ENCODE measurements around the gene TRIM7.

TRIM7 gene

DNA sequence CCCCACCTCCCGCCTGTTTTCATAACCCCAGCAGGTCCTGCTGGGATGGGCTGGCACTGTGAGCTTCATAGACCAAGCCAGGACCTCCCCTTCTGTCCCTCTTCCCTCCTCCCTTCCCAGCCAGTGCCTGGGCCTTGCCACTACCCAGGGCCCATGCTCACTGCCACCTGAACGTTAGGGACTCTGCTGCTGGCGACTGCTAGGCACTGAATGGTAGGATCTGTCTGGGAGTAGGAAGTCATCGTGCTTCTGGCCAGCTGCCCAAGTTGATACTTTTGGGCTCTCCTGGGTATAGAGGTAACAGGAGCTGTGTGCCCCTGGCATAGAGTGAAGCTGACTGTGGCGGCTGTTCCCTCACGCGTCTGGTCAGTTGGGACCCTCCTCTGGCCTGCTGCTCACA lies 26.4 kb upstream of the TRIM7 start:
- no peak overlapping the region for H3K4me3 ChIP-seq (ENCODE audit: insufficient read length, low read depth)
- H3K9ac ChIP-seq (ENCODE audit: insufficient read length, low read depth) = no peak overlapping the region
- TF ChIP-seq YY1 (IDR thresholded peaks at IDR 0.05; ENCODE audit: insufficient read depth, insufficient read length) (no peak), ZNF274 (IDR thresholded peaks at IDR 0.05; ENCODE audit: low read depth, low read length) (no peak), SUZ12 (IDR thresholded peaks at IDR 0.05; ENCODE audit: extremely low read depth, insufficient read depth, insufficient read length) (no peak)
- no peaks in the 10 kb centered on the region for H3K27me3 ChIP-seq (ENCODE audit: insufficient read depth, insufficient read length)
- no peaks in the 10 kb centered on the region for H3K9me3 ChIP-seq (ENCODE audit: insufficient read depth, low read length)
- DNase-seq (ENCODE audit: low read depth, low spot score) = no peak
- H3K36me3 ChIP-seq (ENCODE audit: insufficient read depth, insufficient read length, low read length) = peaks cover 59% of the 10 kb centered on the region
- H3K4me1 ChIP-seq (ENCODE audit: insufficient read depth, insufficient read length) = no peaks in the 10 kb centered on the region

DNA sequence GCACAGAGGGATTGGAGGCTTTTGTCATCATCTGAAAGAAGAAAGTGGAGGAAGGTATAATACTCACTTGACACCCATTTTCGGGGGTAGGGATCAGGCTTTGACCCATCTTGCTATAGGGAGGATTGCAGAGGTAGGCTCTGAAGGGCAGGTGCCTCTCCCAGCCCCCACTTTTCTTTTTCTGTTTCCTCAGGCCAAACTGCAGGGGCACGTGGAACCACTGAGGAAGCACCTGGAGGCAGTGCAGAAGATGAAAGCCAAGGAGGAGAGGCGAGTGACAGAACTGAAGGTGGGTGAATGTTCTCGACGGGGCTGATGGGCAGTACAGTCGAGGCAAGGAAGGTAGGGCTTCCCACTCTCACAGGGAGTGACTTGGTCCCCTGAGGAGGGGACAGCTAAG lies 25.6 kb upstream of the TRIM7 start:
- no peak for TF ChIP-seq SUZ12 (IDR thresholded peaks at IDR 0.05; ENCODE audit: extremely low read depth, insufficient read depth, insufficient read length)
- peaks cover 54% of the 10 kb centered on the region for H3K36me3 ChIP-seq (ENCODE audit: insufficient read depth, insufficient read length, low read length)
- no peak overlapping the region for H3K9ac ChIP-seq (ENCODE audit: insufficient read length, low read depth)
- no peak for DNase-seq (ENCODE audit: low read depth, low spot score)
- H3K4me1 ChIP-seq (ENCODE audit: insufficient read depth, insufficient read length) = no peaks in the 10 kb centered on the region
- no peaks in the 10 kb centered on the region for H3K9me3 ChIP-seq (ENCODE audit: insufficient read depth, low read length)
- no peak overlapping the region for H3K4me3 ChIP-seq (ENCODE audit: insufficient read length, low read depth)
- no peaks in the 10 kb centered on the region for H3K27me3 ChIP-seq (ENCODE audit: insufficient read depth, insufficient read length)

DNA sequence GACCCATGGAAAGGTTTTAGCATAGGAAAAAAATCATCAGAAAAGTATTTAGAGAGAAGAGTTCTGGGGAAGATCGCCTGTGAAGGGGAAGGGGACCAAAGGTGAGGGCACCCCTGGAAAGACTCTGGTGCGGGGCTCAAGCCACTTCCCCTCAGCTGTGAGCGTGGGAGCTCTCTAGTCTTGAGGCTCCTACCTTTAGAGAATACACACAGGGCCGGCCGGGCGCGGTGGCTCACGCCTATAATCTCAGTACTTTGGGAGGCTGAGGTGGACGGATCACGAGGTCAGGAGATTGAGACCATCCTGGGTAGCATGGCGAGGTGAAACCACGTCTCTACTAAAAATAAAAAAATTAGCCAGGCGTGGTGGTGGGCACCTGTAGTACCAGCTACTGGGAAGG lies 25.0 kb upstream of the TRIM7 start:
- Histone ChIP-seq H3K27me3 (ENCODE audit: insufficient read depth, insufficient read length) (no peaks in the 10 kb centered on the region), H3K4me1 (ENCODE audit: insufficient read depth, insufficient read length) (no peaks in the 10 kb centered on the region), H3K4me3 (ENCODE audit: insufficient read length, low read depth) (no peak overlapping the region), H3K36me3 (ENCODE audit: insufficient read depth, insufficient read length, low read length) (peaks cover 55% of the 10 kb centered on the region), H3K9ac (ENCODE audit: insufficient read length, low read depth) (no peak overlapping the region), H3K9me3 (ENCODE audit: insufficient read depth, low read length) (no peaks in the 10 kb centered on the region)
- DNase-seq (ENCODE audit: low read depth, low spot score) = no peak
- no peak for TF ChIP-seq SUZ12 (IDR thresholded peaks at IDR 0.05; ENCODE audit: extremely low read depth, insufficient read depth, insufficient read length)
- no peak for TF ChIP-seq ZNF274 (IDR thresholded peaks at IDR 0.05; ENCODE audit: low read depth, low read length)
- TF ChIP-seq YY1 (IDR thresholded peaks at IDR 0.05; ENCODE audit: insufficient read depth, insufficient read length) = no peak

- DNase-seq (ENCODE audit: low read depth, low spot score) = no peak
- Histone ChIP-seq H3K27me3 (ENCODE audit: insufficient read depth, insufficient read length) (no peaks in the 10 kb centered on the region), H3K4me3 (ENCODE audit: insufficient read length, low read depth) (peak overlapping the region; percentile 80), H3K9ac (ENCODE audit: insufficient read length, low read depth) (peak overlapping the region; percentile 97), H3K4me1 (ENCODE audit: insufficient read depth, insufficient read length) (peaks cover 5% of the 10 kb centered on the region), H3K36me3 (ENCODE audit: insufficient read depth, insufficient read length, low read length) (peaks cover 23% of the 10 kb centered on the region), H3K9me3 (ENCODE audit: insufficient read depth, low read length) (no peaks in the 10 kb centered on the region)
- TF ChIP-seq ZNF274 (IDR thresholded peaks at IDR 0.05; ENCODE audit: low read depth, low read length) (no peak), SUZ12 (IDR thresholded peaks at IDR 0.05; ENCODE audit: extremely low read depth, insufficient read depth, insufficient read length) (no peak), YY1 (IDR thresholded peaks at IDR 0.05; ENCODE audit: insufficient read depth, insufficient read length) (no peak)
Measured at GRCh38 chr5:181224390-181225229, 19.6 kb upstream of the TRIM7 start.

DNA sequence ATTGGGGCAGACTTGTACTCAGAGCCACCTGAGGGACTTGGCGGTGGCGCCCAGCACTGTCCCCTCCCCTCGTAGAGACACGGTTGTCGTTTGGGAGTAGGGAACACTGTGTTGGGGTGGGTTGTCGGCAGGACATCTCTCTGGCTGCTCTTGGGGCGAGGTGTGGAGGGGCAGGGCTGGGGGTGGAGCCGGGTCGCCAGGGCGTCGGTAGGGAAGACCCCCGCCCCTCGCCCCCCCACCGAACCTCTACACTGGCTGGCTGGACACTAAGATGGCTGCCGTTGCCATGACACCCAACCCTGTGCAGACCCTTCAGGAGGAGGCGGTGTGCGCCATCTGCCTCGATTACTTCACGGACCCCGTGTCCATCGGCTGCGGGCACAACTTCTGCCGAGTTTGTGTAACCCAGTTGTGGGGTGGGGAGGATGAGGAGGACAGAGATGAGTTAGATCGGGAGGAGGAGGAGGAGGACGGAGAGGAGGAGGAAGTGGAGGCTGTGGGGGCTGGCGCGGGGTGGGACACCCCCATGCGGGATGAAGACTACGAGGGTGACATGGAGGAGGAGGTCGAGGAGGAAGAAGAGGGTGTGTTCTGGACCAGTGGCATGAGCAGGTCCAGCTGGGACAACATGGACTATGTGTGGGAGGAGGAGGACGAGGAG lies 18.9 kb upstream of the TRIM7 start:
- H3K36me3 ChIP-seq (ENCODE audit: insufficient read depth, insufficient read length, low read length) = peaks cover 17% of the 10 kb centered on the region
- DNase-seq (ENCODE audit: low read depth, low spot score) = no peak
- H3K4me1 ChIP-seq (ENCODE audit: insufficient read depth, insufficient read length) = peaks cover 5% of the 10 kb centered on the region
- TF ChIP-seq ZNF274 (IDR thresholded peaks at IDR 0.05; ENCODE audit: low read depth, low read length) (no peak), SUZ12 (IDR thresholded peaks at IDR 0.05; ENCODE audit: extremely low read depth, insufficient read depth, insufficient read length) (no peak), YY1 (IDR thresholded peaks at IDR 0.05; ENCODE audit: insufficient read depth, insufficient read length) (no peak)
- H3K9ac ChIP-seq (ENCODE audit: insufficient read length, low read depth) = peak overlapping the region; percentile 97
- peak overlapping the region; percentile 80 for H3K4me3 ChIP-seq (ENCODE audit: insufficient read length, low read depth)
- H3K27me3 ChIP-seq (ENCODE audit: insufficient read depth, insufficient read length) = no peaks in the 10 kb centered on the region
- H3K9me3 ChIP-seq (ENCODE audit: insufficient read depth, low read length) = no peaks in the 10 kb centered on the region

- H3K9ac ChIP-seq (ENCODE audit: insufficient read length, low read depth) = peak within 1 kb of the TSS; percentile 97
- no peaks in the 10 kb centered on the region for H3K9me3 ChIP-seq (ENCODE audit: insufficient read depth, low read length)
- DNase-seq (ENCODE audit: low read depth, low spot score) = peak; percentile 93
- peaks cover 5% of the 10 kb centered on the region for H3K4me1 ChIP-seq (ENCODE audit: insufficient read depth, insufficient read length)
- H3K27me3 ChIP-seq (ENCODE audit: insufficient read depth, insufficient read length) = no peaks in the 10 kb centered on the region
- peak within 1 kb of the TSS; percentile 80 for H3K4me3 ChIP-seq (ENCODE audit: insufficient read length, low read depth)
- H3K36me3 ChIP-seq (ENCODE audit: insufficient read depth, insufficient read length, low read length) = peaks cover 17% of the 10 kb centered on the region
- TF ChIP-seq SUZ12 (IDR thresholded peaks at IDR 0.05; ENCODE audit: extremely low read depth, insufficient read depth, insufficient read length) = no peak
- no peak for TF ChIP-seq ZNF274 (IDR thresholded peaks at IDR 0.05; ENCODE audit: low read depth, low read length)
- no peak for TF ChIP-seq YY1 (IDR thresholded peaks at IDR 0.05; ENCODE audit: insufficient read depth, insufficient read length)
Measured at GRCh38 chr5:181223058-181223728, 18.2 kb upstream of the TRIM7 start, which contains the start of gene TRIM41. Gene TRIM41, plus strand, starts transcription at chr5:181223281. Its CDS starts 719 bp downstream, at chr5:181224000.

GRCh38 chr5:181222630-181223057 lies 17.6 kb upstream of the TRIM7 start:
- Histone ChIP-seq H3K9ac (ENCODE audit: insufficient read length, low read depth) (peak overlapping the region; percentile 97), H3K36me3 (ENCODE audit: insufficient read depth, insufficient read length, low read length) (peaks cover 17% of the 10 kb centered on the region), H3K4me1 (ENCODE audit: insufficient read depth, insufficient read length) (peaks cover 5% of the 10 kb centered on the region), H3K4me3 (ENCODE audit: insufficient read length, low read depth) (peak overlapping the region; percentile 80), H3K9me3 (ENCODE audit: insufficient read depth, low read length) (no peaks in the 10 kb centered on the region), H3K27me3 (ENCODE audit: insufficient read depth, insufficient read length) (no peaks in the 10 kb centered on the region)
- TF ChIP-seq ZNF274 (IDR thresholded peaks at IDR 0.05; ENCODE audit: low read depth, low read length) (no peak), YY1 (IDR thresholded peaks at IDR 0.05; ENCODE audit: insufficient read depth, insufficient read length) (no peak), SUZ12 (IDR thresholded peaks at IDR 0.05; ENCODE audit: extremely low read depth, insufficient read depth, insufficient read length) (no peak)
- DNase-seq (ENCODE audit: low read depth, low spot score) = no peak
